Glomerular visceral epithelial cell (primary cell): Measurements from ENCODE around the gene TSPAN17.

ENCODE experiments used
- DNase-seq: peaks from one replicate; pipeline ENCODE4 v3.0.0-alpha.2; 2016; ENCODE audit errors: extremely low spot score

The TSPAN17 gene

DNA sequence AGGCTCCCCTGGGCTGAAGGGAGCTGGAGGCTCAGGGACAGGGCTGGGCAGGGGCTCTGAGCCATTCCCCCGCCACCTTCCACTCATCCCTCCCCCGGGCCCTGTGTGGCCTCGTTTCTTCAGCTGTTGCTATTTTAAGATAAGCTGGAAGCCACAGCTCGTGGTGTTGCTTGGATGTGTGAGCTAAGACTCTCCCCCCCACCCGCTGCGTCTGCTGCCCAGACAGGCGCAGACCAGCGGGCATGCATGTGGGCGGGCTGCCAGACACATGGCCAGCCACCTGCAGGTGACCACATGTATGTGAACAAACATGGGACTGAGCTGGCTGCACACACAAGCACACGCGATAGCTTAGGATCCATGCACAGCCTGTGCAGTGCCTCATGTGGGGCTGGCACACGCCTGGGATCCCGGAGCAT, 25.6 kb upstream of the TSPAN17 start:
- DNase-seq: no peak

DNA sequence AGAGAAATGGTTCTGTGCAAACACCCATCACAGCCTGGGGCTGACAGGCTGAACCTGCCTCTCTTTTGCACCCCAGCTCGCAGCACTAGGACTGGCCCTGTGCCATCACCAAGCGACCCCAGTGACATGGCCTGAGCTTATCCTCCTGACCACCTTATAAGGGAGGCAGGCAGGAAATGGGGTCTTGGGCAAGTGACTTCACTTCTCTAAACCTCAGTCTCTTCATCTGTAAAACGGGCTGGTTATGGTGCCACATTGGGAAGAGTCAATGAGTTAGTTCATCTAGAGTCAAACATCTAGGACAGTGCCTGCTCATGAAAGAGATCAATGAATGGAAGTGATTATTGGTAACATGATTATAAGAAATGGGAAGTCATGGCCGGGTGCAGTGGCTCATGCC, 23.1 kb upstream of the TSPAN17 start:
- no peak for DNase-seq

DNA sequence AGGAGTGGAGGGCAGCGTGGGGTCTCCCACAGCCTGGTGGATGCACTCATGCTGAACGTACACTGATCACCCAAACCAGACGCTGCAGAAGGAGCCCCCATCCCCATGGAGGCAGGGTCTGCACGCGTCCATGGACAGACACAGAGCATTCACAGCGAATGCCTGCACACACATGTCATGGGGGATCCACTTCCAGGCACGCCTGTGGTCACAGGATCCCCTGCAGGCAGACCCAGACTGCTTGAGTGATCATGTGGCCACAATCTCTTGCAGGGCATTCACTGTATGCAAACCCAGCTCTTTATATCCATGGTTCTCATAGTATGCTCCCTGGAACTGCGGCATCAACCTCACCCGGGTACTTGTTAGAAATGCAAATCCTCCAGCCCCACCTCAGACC, 22.3 kb upstream of the TSPAN17 start:
- no peak for DNase-seq

DNA sequence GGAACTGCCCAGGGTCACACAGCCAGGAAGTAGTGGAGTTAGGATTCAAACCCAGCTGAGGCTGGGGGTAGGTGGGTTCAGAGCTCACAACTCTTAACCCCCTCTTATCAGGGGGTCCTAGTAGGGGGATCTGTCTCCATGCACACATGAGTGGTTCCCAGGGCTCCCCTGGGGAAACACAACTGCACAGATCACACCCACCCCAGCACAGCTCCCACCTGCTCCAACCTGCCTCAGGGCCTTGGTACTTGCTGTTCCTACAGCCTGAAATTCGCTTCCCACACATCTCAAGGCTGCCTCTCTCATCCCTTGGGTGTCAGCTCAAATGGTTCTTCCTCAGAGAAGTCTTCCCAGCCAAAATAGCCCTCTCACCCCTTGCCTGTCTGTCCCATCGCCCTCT, 21.8 kb upstream of the TSPAN17 start:
- no peak for DNase-seq

DNA sequence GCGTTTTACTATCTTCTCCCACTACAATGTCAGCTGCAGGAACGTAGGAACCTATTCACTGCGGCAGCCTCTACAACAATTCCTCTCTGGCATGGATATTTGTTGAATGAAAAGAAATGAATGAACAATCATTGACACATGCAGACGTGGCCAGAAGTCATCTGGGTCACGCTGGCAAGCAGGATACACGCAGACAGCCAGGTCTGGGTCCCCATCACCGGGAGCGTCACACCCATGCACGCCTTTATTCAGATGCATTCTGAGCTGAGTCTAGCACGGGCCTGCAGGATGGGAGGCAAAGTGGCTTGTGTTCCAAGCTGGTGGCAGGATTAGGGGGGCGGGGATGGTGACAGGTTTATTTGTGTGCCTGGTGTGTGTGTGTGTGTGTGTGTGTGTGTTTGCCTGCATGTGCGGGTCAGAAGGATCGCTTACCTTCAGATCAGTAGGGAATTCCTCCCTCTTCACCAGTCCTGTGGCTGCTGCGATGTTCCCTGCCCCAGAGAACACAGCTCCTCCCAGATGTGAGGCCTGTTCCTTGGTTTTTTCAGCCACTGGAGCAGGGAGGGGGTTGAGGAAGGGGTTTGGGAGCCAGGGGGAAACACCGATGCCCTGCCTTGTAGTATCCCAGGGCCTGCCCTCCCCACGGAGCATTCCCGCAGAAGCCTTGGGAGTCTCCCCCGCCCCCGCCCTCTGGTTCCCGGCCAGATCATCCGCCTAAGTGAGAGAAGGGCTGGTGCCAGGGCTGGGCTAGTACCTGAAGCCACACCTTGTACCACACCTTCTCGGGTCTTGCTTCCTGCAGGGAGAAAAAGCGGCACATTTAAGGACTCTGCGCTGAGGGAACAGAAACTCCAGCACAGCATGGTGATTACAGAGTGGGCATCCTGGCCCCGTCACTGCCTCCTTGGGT, 21.1 kb upstream of the TSPAN17 start:
- no peak for DNase-seq

DNA sequence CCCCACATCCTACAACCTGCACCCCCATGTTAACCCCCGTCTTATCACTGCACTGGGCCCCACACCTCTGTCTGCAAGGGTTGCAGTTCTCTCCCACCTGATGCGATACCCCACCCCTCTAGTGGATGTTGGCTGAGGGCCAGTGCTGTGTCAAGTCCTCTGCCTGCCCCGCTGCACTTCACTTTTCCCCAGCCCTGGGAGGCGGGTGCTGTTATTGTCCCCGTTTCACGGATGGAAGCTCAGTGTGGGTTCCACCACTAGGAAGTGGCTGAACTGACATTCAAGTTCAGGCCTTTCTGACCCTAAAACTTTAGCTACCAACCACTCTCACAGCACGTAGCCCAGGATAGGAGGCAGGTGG, 20.4 kb upstream of the TSPAN17 start:
- no peak for DNase-seq

DNA sequence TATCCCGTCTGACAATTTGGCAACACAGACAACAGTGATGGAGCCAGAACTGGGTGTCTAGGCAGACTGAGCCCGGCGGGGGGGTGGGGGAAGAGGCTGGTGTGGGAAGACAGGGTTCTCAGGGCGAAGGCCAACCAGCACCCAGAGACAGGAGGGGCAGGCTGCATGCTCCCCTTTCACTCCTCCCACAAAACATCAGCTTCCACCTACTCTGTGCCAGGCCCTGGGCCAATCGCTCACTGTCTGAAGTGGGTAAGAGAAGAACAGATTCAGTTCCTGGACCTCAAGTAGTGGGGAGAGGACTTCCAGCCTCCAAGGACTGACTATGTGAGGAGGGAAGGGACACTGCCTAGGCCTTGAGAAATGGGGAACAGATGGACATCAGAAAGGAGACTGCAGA, 19.7 kb upstream of the TSPAN17 start:
- DNase-seq: no peak

DNA sequence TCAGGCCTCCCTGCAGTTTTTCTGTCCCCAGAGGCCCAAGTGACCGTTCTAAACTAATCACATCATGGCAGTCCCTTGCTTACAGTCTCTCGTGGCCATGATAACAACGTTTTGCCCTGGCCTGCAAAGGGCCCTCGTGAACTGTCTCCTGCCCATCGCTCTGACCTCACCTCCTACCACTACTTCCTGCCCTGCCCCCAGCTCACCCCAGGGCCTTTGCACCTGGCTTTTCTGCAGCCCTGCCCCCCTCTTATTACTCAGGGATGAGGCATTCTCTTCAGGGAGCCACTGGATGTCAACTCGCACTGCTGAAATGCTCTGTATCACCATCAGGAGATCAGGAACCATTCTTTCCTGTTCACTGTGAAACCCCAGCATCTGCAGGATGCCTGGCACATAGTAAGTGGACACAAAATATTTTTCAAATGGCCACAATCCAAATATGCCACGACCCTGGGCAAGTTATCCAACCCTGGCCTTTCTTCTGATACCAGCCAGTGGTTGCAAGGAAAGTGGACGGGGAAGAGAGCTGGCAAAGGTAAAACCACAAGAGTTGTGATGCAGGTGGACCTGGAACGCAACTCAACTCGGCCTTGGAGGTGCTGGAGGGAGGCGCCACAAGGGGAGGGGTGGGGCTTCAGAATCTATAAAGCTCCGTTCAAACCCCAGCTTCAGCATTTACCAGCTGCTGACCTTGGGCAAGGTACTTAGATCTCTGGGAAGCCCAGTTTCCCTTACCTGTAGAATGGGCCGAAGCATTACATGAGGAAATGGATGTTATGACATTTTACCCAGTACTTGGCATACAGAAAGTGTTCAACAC, 18.7 kb upstream of the TSPAN17 start:
- DNase-seq: no peak

DNA sequence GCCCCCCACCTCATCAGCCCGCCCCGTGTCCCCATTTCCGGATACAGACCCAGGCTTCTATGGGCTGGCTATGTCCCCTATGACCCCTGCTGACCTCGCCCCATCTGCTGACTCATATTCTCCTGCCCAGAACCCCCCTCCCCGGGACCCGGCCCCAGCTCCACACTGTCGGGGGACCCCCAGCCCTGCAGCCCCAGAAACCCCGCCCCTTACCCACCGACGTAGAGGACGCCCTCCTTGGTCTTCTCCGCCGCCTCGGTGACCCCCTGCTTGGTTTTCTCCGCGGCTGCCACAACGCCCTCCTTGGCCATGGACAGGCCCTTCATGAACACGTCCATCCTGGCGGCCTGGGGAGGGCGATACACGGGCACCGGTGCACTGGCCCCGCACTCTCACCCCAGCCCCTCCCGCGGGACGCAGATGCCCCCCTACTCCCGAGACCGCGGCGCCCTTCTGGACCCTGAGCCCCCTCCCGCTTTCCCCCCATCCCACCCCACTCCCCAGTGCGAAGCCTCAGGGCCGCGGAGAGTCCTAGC, 17.9 kb upstream of the TSPAN17 start:
- no peak for DNase-seq

DNA sequence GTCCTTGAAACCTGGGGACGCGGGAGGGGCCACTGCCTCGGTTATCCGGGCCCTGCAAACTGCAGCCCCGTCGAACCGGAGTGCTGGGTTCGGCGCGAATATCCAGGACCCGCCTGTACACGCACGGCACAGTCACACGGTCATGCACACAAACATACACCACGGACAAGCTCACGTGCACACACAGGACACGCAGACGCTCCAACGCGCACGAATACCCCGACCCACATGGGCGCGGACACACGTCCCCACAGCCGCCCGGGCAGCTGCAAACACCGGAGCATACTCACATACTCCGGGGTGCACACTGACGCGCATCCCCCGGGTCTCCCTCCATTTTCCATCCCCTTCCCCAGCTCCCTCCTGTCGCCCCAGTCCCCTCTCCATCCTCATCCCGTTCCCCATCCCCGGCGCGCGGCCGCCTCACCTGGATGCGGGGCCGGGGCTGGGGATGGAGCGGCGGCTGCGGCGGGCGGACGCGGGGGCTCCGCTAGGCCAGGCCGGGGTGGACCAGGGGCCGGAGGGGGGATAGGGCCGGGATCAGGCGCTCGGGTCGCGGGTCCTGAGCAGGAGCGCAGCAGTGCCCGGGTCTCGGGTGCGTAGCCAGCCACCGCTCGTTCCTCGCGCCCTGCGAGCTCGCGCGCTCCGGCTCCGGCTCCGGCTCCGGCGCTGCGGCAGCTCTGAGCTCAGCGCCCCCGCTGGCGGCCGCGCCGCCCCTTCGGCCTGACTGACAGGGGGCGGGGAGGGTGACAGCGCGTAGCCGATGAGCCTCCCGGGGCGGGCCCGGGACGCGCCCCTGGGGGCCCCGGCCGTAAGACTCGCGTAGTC, 17.2 kb upstream of the TSPAN17 start, which contains the start of the genes EIF4E1B and SNCB:
Gene EIF4E1B (plus strand): TSS at position 823 of the 828 bp plus-strand sequence. CDS start 12,113 bp downstream, outside the sequence.
Gene SNCB (minus strand): TSS at position 682 of the 828 bp plus-strand sequence. CDS start 880 bp downstream, outside the sequence.
- DNase-seq: peak; percentile 45

DNA sequence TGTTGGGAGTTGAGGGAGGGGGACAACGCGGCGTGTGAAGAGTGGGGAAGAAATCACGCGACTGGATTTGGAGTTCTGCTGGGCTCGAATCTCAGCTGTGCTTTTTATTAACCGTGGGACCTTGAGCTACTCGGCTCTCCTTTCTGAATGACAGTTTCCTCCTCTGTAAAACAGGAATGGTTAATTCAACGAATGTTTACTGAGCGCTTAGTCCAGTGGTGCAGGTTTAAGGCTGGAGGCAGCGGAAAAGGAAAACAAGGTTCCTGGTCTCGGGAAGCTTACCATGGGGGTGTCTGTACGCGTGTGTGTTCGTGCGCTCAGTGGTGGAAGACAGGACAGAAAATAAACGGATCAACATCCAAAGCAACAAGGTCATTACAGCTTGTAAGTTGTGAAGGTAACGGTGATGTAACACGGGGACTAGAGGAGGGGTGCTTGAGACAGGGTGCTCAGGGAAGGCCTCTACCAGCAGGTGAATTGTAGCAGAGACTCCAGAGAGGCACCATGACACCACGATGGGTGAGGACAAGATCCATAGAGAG, 16.5 kb upstream of the TSPAN17 start:
- no peak for DNase-seq

DNA sequence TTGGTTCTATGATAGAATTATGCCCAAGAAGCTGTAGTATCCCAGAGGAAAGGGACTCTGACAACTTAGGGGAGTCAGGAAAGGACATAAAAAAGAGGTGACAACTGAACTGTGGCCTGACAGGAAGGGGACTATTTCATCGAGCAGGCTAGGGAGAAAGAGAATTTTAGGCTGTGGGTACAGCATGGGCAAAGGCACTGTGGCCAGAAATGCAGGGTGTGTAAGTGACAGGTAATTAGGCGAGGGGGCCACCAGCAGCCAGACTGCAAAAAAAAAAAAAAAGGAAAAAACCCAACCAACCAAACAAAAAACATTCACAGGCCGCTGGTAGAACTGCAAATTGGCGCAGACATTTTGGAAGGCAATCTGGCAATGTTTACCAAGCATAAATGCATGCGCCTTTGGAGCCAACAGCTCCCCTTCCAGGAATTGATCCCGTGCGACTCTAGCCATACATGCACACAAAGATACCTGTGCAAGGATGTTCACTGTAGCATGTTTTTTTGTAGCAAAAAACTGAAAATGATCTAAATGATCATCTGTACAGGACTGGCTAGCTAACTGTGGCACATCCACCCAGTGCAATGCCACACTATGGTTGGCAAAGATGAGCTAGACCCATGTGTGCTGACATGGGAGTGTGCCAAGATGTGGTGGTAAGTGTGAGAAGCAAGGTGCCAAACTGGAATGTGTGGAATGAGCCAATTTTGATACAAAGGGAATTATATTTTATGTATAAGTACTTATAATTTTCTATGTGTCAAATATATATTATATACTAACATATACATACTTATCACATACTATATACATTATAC, 15.7 kb upstream of the TSPAN17 start:
- no peak for DNase-seq

DNA sequence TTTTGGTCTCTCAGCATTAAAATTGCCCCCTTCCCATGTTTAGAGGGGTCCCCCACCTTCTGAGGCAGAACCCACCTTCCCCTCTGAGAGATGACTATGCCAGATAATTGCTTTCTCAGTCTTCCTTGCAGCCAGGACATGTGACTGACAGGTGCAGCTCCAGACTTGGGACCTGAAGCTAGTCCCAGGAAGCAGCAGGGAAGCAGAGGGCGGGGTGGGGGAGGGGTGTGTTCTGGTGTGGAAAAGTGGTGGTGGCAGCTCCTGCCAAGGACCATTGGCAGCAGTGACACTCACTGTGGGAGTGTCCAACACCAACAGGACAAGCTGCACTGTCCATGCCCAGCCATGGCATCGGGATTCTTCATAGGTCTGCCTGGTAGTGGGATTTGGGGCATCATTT, 14.5 kb upstream of the TSPAN17 start:
- DNase-seq: no peak

DNA sequence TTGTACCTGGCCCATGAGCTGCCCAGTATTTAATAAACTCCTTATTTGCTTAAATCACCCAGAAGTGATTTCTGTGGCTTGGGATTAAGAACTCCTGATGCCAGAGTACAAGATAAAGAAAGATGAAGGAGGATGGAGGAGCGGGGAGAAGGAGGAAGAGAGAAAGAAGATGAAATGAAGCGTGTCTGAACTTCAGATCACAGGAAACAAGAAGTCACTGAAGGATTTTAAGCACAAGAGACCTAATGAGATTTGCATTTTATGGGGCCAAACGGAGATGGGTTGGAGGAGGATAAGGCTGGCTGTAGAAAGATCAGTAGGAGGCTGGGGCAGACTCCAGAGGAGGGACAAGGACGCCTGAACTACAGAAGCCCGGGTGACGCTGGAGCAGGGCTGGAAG, 13.7 kb upstream of the TSPAN17 start:
- DNase-seq: no peak

DNA sequence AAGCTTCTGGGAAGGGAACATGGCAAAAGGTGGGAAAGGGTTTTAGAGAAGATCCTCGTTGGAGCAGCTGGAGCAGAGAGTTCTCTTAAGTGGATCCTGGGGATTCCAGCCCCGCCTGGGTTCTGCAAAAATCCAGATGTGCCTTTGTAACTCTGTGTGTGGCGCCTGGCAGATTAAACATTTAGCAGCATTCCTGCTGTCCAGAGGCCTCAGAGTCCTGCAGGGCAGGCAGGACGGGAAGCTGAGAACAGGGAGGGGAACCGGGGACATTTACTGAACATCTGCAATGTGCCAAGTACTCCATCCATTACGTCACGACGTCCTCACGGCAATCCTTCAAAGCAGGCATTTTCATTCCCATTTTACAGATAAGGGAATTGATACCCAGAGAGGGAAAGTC, 10.9 kb upstream of the TSPAN17 start:
- DNase-seq: no peak

DNA sequence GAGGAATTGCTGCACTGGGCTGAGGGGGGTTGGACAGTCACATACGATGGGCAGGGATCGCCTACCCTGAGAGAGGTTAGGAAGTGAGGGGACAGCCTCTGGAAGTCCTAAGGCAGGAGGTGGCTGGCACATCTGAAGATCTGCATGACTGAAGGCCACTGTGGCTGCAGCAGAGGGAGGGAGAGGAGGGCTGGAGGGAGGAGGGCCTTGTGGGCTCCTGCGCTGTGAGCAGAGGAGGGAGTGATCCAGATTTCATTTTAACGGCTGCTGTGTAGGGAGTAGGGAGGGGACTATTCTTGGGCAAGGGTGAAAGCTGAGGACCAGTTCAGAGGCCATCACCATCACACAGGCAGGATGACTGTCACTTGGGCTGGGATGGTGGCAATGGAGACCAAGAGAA, 9.7 kb upstream of the TSPAN17 start:
- DNase-seq: no peak

DNA sequence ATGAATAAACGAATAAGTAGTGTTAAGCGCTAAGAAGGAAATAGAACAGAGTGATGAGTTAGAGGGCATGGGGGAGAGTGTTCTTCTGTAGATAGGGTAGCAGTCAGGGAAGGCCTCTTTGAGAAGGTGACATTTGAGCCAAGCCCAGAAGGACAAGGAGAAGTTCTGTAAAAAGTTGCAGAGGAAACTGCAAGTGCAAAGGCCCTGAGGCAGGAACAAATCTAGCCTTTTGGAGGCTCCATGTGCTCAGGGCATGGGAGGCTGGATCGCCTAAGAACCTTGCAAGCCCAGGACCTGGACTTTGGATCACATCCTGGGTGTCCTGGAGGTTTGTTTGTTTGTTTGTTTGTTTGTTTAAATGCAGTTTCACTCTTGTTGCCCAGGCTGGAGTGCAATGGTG, 8.8 kb upstream of the TSPAN17 start:
- DNase-seq: no peak

DNA sequence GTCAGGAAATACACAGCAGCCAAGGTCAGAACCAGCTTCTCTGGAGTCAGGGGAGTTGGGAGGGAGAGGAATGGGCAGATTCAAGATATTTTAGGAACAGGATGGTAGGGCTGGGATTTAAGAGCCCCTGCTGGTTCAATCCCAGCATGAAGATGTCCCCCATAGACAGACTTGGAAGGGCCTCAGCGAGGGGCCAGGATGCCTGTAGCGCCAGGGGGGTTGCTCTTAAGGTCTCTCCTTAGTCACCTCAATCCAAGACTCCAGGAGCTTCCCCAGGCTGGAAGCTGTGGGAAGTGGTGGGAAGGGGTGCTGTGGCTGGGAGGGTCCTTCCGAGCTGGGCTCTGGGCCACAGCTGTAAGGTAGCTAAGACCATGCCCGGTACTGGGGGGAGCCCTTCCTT, 8.1 kb upstream of the TSPAN17 start:
- DNase-seq: no peak

DNA sequence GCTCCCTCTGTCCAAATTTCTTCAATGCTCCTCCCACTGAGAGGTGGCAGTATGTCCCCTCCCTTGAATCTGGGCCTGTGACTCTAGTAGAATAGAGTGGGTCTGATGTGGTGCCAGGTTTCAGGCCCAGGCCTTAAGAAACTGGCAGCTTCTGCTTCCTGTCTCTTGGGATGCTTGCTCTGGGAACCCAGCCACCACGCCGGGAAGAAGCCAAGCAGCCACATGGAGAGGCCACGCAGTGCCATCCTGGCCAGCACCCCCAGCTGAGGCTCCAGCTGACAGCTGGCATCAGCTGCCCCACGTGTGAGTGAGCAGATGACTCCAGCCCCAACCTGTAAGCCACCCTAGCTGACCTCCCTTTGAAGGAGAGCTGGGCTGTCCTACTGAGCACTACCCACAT, 7.3 kb upstream of the TSPAN17 start:
- DNase-seq: no peak

DNA sequence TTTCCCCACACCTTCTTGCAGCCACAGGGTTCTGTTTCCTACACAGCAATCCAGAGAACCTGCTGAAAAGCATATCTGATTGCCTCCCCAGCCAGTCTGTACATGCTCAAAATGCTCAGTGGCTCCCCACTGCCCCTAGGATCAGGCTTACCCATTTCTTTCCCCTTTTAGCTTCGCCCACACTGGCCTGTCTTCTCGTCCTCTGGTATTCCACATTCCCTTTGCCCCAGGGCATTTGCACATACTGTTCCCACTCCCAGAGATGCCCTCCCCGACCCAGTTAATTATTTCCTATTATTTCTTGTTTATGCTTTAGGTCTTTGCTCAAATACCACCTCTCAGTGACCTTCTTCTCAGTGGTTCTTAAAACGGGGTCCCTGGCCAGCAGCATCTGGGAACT, 6.7 kb upstream of the TSPAN17 start:
- DNase-seq: no peak
